DND-41 (cell line): Measurements from ENCODE around the gene TMEM107.

Experiments
- ATAC-seq: fragments of 200-7000 bp; cut with Tn5 transposase; 3 replicates; pipeline ENCODE4 v1.9.1; 2021; ENCODE audit warnings: low read depth; ENCODE audit not compliant: insufficient read depth
- DNase-seq: peaks from one replicate; pipeline ENCODE4 v3.0.0-alpha.2; 2020
- H2AFZ ChIP-seq: 2 replicates; pipeline ENCODE4 v1.6.0; 2012; ENCODE audit warnings: low read depth, low read length
- H3K27ac ChIP-seq: 2 replicates; pipeline ENCODE4 v1.5.1; 2012; ENCODE audit warnings: low read length, inconsistent platforms
- H3K27me3 ChIP-seq: fragments of 200-600 bp; sonication (generic); 2 replicates; pipeline ENCODE4 v1.6.0; 2012; ENCODE audit warnings: low read length, mild to moderate bottlenecking, inconsistent platforms; ENCODE audit not compliant: insufficient read depth, poor library complexity
- H3K36me3 ChIP-seq: 2 replicates; pipeline ENCODE4 v1.5.1; 2012; ENCODE audit warnings: low read length, inconsistent platforms; ENCODE audit not compliant: insufficient read depth
- H3K4me1 ChIP-seq: 2 replicates; pipeline ENCODE4 v1.5.1; 2012; ENCODE audit warnings: mild to moderate bottlenecking, low read length; ENCODE audit not compliant: insufficient read depth
- H3K4me2 ChIP-seq: 2 replicates; pipeline ENCODE4 v1.6.0; 2012; ENCODE audit warnings: mild to moderate bottlenecking, moderate library complexity, low read length, inconsistent platforms; ENCODE audit not compliant: insufficient read depth
- H3K4me3 ChIP-seq, 2 experiments: fragments of 200-600 bp in 1 of 2; shearing (Covaris generic) in 1 of 2; 2 replicates each; pipeline ENCODE4 v1.5.1; 2012 to 2016; ENCODE audit warnings: inconsistent platforms in 2 of 2, low read length in 2 of 2, mild to moderate bottlenecking in 2 of 2, low read depth in 1 of 2, moderate library complexity in 1 of 2
- H3K79me2 ChIP-seq: 2 replicates; pipeline ENCODE4 v1.6.0; 2012; ENCODE audit warnings: low read length, inconsistent platforms; ENCODE audit not compliant: insufficient read depth
- H3K9ac ChIP-seq: 2 replicates; pipeline ENCODE4 v1.6.0; 2012; ENCODE audit warnings: low read depth, mild to moderate bottlenecking, inconsistent platforms, low read length, moderate library complexity
- H3K9me3 ChIP-seq: 2 replicates; pipeline ENCODE4 v1.5.1; 2012; ENCODE audit warnings: low read length, moderate library complexity, mild to moderate bottlenecking, inconsistent platforms; ENCODE audit not compliant: insufficient read depth, severe bottlenecking
- H4K20me1 ChIP-seq: 2 replicates; pipeline ENCODE4 v1.6.0; 2012; ENCODE audit warnings: low read length; ENCODE audit not compliant: insufficient read depth
- EZH2 ChIP-seq: IDR thresholded peaks from 3 replicates; pipeline ENCODE4 v1.6.1; 2012; ENCODE audit warnings: borderline replicate concordance, low read depth, mild to moderate bottlenecking, moderate library complexity, low read length, inconsistent platforms; ENCODE audit not compliant: severe bottlenecking
- TF ChIP-seq, protein P1 (sequence below): IDR thresholded peaks from 2 replicates; pipeline ENCODE4 v1.5.1; 2012; ENCODE audit warnings: borderline replicate concordance, low read length, moderate library complexity, mild to moderate bottlenecking; ENCODE audit not compliant: poor library complexity, severe bottlenecking; ENCODE audit errors: extremely low read depth

TMEM107 gene

DNA sequence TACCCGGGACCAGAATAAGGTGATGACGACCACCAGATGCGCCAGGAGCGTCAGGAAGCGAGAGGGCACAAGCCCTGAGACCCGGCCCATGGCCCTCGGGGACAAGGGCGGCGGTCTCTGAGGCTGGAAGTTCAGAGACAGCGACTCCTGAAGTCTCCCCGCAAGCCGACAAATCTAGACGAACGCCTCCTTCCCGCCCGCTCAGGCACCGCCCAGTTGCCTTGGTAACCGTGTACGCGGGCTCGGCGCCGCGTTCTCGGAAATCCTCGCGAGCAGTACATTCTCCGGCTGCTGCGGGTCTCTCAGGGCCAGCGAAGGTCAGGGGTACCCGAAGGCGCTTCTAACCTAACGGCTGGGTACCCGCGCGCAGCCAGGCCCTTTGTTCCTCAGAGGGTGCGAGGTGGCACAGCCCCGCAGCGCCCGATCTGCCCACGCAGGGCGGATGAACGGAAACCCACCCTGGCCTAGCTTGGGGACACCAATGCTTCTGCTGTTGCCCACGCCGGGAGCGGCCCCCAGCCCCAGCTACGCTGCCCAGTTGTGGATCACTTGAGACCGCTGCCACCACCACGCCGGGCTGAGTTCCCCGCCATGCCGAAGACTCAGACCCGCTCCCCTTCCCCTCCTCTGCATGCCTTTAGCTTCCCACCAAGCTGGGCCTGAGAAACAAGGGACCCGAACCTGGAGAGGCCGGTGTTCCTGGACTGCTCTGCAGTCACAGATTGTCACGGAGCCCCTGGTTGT lies at the start of gene TMEM107:
TSS of gene TMEM107 (minus strand) at position 184 of the 744 bp plus-strand sequence. CDS start at position 90, 94 bp downstream.
- Histone ChIP-seq H3K4me2 (peak within 1 kb of the TSS; percentile 80), H3K79me2 (peaks cover 18% of the 10 kb centered on the region), H4K20me1 (no peaks in the 10 kb centered on the region), H3K27ac (peak within 1 kb of the TSS; percentile 81), H3K4me1 (peaks cover 51% of the 10 kb centered on the region), H3K9me3 (no peaks in the 10 kb centered on the region), H2AFZ (peak within 1 kb of the TSS; percentile 84), H3K9ac (peak within 1 kb of the TSS; percentile 74), H3K36me3 (no peaks in the 10 kb centered on the region; the same call in 1 of the 2 replicates), H3K27me3 (no peaks in the 10 kb centered on the region), H3K4me3 (peak within 1 kb of the TSS; percentile 40 to 78)
- ATAC-seq: peak; percentile 67
- peak; percentile 91 for DNase-seq
- TF ChIP-seq EZH2: no peak
- TF ChIP-seq, protein P1, sequence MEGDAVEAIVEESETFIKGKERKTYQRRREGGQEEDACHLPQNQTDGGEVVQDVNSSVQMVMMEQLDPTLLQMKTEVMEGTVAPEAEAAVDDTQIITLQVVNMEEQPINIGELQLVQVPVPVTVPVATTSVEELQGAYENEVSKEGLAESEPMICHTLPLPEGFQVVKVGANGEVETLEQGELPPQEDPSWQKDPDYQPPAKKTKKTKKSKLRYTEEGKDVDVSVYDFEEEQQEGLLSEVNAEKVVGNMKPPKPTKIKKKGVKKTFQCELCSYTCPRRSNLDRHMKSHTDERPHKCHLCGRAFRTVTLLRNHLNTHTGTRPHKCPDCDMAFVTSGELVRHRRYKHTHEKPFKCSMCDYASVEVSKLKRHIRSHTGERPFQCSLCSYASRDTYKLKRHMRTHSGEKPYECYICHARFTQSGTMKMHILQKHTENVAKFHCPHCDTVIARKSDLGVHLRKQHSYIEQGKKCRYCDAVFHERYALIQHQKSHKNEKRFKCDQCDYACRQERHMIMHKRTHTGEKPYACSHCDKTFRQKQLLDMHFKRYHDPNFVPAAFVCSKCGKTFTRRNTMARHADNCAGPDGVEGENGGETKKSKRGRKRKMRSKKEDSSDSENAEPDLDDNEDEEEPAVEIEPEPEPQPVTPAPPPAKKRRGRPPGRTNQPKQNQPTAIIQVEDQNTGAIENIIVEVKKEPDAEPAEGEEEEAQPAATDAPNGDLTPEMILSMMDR: peak; percentile 29

DNA sequence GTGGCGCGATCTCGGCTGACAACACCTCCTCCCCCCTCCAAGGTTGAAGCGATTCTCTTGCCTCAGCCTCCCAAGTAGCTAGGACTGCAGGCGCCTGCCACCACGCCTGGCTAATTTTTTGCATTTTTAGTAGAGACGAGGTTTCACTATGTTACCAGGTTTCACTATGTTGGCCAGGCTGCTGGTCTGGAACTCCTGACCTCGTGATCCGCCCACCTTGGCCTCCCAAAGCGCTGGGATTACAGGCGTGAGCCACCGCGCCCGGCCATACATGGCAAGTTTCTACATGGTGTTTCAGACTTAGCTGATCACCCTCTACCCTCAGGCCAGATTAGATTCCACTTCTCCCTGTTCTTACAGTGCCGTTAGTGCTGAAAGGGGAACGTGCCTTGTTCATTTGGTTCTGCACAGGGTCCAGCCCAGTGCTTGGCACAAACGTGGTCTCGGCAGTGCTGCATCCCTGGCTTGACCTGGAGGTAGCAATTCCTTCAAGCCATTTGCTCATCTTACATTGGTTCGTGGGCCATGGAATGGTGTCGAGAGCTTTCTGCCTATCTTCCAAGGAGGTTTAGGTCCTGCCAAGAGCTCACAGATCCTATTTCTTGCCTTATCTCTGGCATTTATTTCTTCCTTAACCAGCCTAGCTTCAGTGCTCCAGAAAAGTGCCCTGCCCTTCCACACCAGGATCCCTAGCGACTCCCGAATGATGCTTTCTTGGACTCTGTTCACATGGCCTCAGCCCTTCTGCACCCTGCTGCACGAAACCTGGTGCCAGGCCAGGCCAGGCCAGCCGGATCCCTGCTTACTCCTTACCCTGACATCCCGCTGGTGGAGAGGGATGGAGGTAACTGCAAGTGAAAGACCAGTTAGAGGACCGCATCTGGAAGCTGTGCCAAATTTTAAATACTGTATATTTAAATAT lies 49.0 kb upstream of the TMEM107 start:
- Histone ChIP-seq H3K79me2 (no peaks in the 10 kb centered on the region; the same call in 1 of the 2 replicates), H3K4me2 (no peak overlapping the region), H3K4me1 (peaks cover 32% of the 10 kb centered on the region), H3K27me3 (no peaks in the 10 kb centered on the region), H3K36me3 (peaks cover 32% of the 10 kb centered on the region), H4K20me1 (no peaks in the 10 kb centered on the region), H3K4me3 (no peak overlapping the region), H3K27ac (no peak overlapping the region), H3K9ac (no peak overlapping the region), H3K9me3 (no peaks in the 10 kb centered on the region), H2AFZ (no peak overlapping the region)
- ATAC-seq: no peak
- TF ChIP-seq, protein P1: no peak
- TF ChIP-seq EZH2: no peak
- no peak for DNase-seq

DNA sequence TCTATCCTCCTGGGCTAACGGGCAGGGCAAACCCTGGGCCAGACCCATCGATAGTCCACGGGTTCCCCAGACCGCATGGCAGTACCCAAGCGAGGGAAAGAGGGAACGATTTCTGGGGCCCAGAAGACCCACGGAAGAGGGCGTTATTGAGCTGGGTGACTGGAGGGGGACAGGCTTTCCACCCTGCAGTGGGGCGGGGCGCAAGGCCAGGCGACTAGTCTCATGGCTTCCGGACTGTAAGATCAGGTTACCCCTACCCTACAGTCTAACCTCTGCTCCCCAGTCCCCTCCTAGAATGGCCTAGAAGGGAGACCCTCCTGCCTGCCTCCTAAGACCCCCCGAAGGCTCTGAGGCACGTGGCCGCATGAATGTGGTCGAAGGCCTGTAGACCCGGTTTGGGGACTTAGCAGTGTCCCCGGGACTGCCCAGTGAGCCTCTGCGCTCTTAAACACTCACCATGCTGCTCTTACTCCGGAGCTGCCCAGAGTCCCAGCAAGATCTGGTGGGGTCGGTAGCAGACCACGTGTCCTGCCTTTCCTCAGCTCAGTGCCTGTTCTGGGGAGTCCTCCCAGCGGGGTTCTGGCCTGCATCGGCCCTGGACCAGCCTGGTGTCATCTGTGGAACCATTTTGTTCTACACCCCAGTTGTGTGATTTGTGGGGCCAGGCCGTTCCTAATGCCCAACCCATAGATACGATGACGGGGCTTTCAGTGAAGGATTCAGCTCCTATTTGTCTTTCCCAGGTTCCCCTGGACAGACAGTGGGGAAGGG lies 47.4 kb upstream of the TMEM107 start:
- Histone ChIP-seq H3K9me3 (no peaks in the 10 kb centered on the region), H4K20me1 (no peaks in the 10 kb centered on the region), H3K4me2 (peak overlapping the region; percentile 76), H3K4me3 (peak overlapping the region; percentile 32 to 81; a peak in 3 of 4 replicates), H3K27ac (peak overlapping the region; percentile 98), H3K36me3 (peaks cover 16% of the 10 kb centered on the region), H3K9ac (peak overlapping the region; percentile 89), H2AFZ (peak overlapping the region; percentile 84), H3K79me2 (no peaks in the 10 kb centered on the region; the same call in 1 of the 2 replicates), H3K27me3 (no peaks in the 10 kb centered on the region), H3K4me1 (peaks cover 32% of the 10 kb centered on the region)
- ATAC-seq: peak; percentile 34
- TF ChIP-seq, protein P1: peak; percentile 67
- no peak for TF ChIP-seq EZH2
- peak; percentile 72 for DNase-seq
